Kidney epithelial cell (primary cell): ENCODE data around the gene SYCP2. TPM values are rescaled to one million over a fixed set of nuclear protein-coding genes. Genes with fewer than 3 reads are reported as not detected.

ENCODE experiments used
- DNase-seq: peaks from one replicate; pipeline ENCODE4 v3.0.0-alpha.2; 2010; ENCODE audit warnings: low read depth
- H3K27me3 ChIP-seq: 2 replicates; pipeline ENCODE4 v1.6.0; 2011; ENCODE audit warnings: low read length; ENCODE audit not compliant: control insufficient read depth, insufficient read depth
- H3K36me3 ChIP-seq: 2 replicates; pipeline ENCODE4 v1.5.1; 2011; ENCODE audit warnings: low read length; ENCODE audit not compliant: control insufficient read depth, insufficient read depth
- H3K4me3 ChIP-seq: 2 replicates; pipeline ENCODE4 v1.5.1; 2011; ENCODE audit warnings: low read depth, mild to moderate bottlenecking, control low read depth, low read length
- total RNA-seq: library from RNA; depleted of rRNA; stranded (reverse); fragments of >200 nt; gene quantifications from 2 replicates; pipeline ENCODE4 v1.2.3, GENCODE V29; 2015
- TF ChIP-seq, protein P1 (sequence below): IDR thresholded peaks from 2 replicates; pipeline ENCODE4 v1.5.1; 2011; ENCODE audit warnings: mild to moderate bottlenecking, moderate library complexity, low read length, control low read depth, inconsistent platforms; ENCODE audit not compliant: insufficient read depth, poor library complexity, severe bottlenecking

Gene SYCP2
- total RNA-seq, 1 donor from 2014 or later: 1.0 TPM

DNA sequence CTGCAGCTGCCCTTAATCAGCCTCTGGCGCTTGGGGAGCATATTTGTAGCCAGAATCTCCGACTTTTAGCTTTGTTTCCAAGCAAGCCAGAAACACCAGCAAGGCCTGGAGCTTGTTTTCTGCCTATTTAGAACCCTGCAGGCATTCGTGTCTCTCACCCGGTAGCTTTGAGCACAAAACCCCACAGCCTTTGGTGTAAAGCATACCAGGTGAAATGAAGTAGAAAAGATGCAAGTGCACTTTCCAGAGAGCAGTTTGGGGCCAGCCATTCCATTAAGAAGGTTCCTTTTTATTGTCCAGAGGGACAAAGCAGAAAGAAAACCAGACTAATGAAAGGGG is 7.5 kb upstream of the SYCP2 start:
- peak overlapping the region; percentile 66 for H3K4me3 ChIP-seq
- no peaks in the 10 kb centered on the region for H3K36me3 ChIP-seq
- TF ChIP-seq, protein P1, sequence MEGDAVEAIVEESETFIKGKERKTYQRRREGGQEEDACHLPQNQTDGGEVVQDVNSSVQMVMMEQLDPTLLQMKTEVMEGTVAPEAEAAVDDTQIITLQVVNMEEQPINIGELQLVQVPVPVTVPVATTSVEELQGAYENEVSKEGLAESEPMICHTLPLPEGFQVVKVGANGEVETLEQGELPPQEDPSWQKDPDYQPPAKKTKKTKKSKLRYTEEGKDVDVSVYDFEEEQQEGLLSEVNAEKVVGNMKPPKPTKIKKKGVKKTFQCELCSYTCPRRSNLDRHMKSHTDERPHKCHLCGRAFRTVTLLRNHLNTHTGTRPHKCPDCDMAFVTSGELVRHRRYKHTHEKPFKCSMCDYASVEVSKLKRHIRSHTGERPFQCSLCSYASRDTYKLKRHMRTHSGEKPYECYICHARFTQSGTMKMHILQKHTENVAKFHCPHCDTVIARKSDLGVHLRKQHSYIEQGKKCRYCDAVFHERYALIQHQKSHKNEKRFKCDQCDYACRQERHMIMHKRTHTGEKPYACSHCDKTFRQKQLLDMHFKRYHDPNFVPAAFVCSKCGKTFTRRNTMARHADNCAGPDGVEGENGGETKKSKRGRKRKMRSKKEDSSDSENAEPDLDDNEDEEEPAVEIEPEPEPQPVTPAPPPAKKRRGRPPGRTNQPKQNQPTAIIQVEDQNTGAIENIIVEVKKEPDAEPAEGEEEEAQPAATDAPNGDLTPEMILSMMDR: no peak
- no peak for DNase-seq
- no peaks in the 10 kb centered on the region for H3K27me3 ChIP-seq

DNA sequence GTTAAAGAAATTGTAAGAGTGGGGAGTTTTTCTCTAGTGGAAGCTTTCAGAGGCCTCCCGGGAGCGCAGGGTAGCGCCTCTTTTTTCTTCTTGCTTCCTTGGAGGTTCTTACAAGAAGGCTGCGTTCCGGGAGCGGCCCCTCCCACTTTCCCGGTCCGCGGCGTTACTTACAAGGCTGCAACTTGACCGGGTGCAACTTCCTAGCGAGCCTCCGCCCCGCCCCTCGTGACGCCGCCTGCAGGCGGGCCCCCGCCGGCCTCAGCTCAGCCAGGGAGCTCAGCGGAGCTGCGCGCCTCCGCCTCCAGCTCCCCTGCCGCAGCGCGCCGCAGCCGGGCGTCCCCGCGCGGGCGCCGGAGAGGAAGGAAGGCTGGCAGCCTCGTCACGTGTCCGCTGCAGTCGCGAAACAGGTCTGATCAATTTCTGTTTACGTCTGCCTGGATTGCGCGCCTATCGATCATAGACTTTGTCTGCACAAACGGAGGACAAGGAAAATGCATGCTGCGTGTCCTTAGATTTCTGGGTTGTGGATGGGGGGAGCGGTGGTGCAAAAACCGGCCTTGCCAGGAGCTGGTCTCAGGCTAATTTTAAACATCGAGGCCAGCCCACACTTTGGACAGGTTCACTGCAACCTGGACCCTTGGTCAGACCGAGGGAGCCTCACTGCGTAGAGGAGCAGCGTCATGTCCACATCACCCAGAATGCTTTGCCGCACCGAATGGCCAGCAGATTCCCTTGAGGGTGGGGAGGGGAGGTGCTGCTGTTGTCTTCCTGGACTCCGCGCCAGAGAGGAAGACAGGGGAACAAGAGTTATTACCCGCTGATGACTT is 6.9 kb upstream of the SYCP2 start, which contains the start of the genes FAM217B and PPP1R3D:
Gene FAM217B, plus strand, starts transcription at position 261 of the 827 bp plus-strand sequence. CDS start 3,555 bp downstream, outside the sequence.
Gene PPP1R3D, minus strand, starts transcription at position 177 of the 827 bp plus-strand sequence. CDS start 374 bp downstream, outside the sequence.
- H3K36me3 ChIP-seq: no peaks in the 10 kb centered on the region
- H3K27me3 ChIP-seq: no peaks in the 10 kb centered on the region
- TF ChIP-seq, protein P1: no peak
- DNase-seq: peak; percentile 91
- H3K4me3 ChIP-seq: peak within 1 kb of the TSS; percentile 66

DNA sequence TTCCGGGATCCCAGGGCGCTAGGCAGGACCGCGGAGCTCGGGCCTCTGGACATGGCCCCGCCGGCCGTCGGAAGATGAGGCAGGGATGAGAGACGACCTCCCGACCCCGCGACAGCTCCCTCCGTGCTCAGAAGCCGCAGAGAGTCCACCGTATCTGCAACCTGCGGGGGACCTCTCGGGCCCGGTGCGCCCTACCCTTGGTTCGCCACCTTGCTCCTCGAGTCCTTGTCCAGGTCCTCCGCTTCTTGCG is 6.4 kb upstream of the SYCP2 start:
- TF ChIP-seq, protein P1: no peak
- DNase-seq: no peak
- H3K4me3 ChIP-seq: peak overlapping the region; percentile 66

DNA sequence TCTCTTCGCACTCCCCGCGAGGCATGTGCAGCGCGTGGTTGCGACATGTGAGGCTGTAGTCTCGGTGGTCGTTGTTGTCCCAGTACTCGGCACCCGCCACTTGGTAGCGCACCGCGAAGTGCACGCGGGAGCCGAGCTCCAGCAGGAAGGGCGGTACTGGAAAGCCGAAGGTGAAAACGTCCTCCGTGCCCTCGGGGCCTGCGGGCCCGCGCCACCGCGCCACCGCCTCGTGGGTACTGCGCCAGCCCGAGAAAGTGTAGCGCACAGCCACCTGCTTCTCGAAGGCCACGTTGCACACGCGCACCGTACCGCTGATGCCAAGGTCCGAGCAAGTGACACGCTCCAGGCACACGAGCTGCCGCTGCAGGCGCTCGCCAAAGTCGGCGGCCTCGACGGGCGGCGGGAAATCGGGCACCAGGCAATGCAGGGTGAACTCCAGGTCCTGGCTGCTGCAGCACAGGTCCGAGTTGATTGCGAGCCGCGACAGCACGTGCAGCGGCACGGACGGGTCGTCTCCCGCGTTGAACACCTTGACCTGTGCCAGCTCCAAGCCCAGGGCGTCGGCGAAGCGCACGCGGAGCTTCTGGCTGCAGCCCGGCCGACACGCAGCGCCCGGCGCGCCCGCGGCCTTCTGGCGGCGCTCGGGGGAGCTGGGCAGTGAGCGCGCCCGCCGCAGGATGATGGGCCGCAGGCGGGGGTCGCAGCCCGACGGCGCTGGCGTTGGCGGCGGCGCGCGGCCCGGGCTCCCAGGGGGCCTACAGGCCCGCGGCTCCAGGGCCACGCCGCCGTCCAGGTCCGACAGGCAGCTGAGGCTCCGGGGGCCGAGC is 5.8 kb upstream of the SYCP2 start:
- no peak for DNase-seq
- no peaks in the 10 kb centered on the region for H3K27me3 ChIP-seq
- TF ChIP-seq, protein P1: no peak
- no peaks in the 10 kb centered on the region for H3K36me3 ChIP-seq
- H3K4me3 ChIP-seq: peak overlapping the region; percentile 66

More for the DNA sequence above, 6.4 kb upstream of the SYCP2 start:
- no peaks in the 10 kb centered on the region for H3K27me3 ChIP-seq
- H3K36me3 ChIP-seq: no peaks in the 10 kb centered on the region

DNA sequence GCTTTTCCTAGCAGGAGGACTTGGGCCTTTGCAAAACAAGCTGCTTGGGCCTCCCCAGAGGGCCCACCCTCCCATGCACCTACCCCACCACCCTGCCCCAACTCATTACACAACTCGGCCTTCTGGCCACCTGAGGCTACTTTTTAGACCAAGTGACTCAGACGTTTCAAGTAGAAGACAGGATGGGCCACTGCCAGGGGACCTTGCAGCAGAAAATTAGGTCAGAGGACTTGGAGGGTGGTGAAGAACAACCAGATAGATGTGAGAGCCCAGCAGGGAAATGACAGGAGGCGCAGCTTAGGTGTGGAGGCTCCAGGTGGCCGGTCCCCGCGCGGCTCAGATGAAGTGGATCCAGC is 5.2 kb upstream of the SYCP2 start:
- no peak for DNase-seq
- Histone ChIP-seq H3K36me3 (no peaks in the 10 kb centered on the region), H3K4me3 (no peak overlapping the region), H3K27me3 (no peaks in the 10 kb centered on the region)
- TF ChIP-seq, protein P1: no peak
